Measurements from ENCODE around the gene TESK2.
"Not testable (repeated sequence)": the region's sequence is repeated elsewhere in the genome, so short reads cannot be mapped to it uniquely, and the experiment has no call there.

The TESK2 gene

GRCh38 chr1:45521413-45522323, 30.7 kb upstream of the TESK2 start, which contains the start of gene PRDX1:
TSS of gene PRDX1 (minus strand) at chr1:45521884. CDS start at chr1:45519043, 2,841 bp downstream.
- Histone ChIP-seq H3K4me3 (ENCODE audit: low read depth, low read length) (peak within 1 kb of the TSS; percentile 85), H3K4me1 (ENCODE audit: control insufficient read depth, insufficient read depth, low read length) (peaks cover 26% of the 10 kb centered on the region), H3K9ac (ENCODE audit: low read length) (peak within 1 kb of the TSS; percentile 88), H3K9me3 (ENCODE audit: control insufficient read depth, insufficient read depth, low read depth, low read length) (no peaks in the 10 kb centered on the region), H3K36me3 (ENCODE audit: control insufficient read depth, insufficient read depth, low read length) (peaks cover 27% of the 10 kb centered on the region), H3K27me3 (ENCODE audit: control insufficient read depth, insufficient read depth, low read length) (no peaks in the 10 kb centered on the region), H3K27ac (ENCODE audit: low read depth, low read length) (peak within 1 kb of the TSS; percentile 94)

GRCh38 chr1:45519774-45520173, 28.8 kb upstream of the TESK2 start:
- not testable (repeated sequence) for H3K27ac ChIP-seq (ENCODE audit: low read depth, low read length); H3K9ac ChIP-seq (ENCODE audit: low read length); H3K27me3 ChIP-seq (ENCODE audit: control insufficient read depth, insufficient read depth, low read length); H3K9me3 ChIP-seq (ENCODE audit: control insufficient read depth, insufficient read depth, low read depth, low read length)
- H3K4me3 ChIP-seq (ENCODE audit: low read depth, low read length) = peak overlapping the region; percentile 85
- H3K36me3 ChIP-seq (ENCODE audit: control insufficient read depth, insufficient read depth, low read length) = peaks cover 46% of the 10 kb centered on the region
- peaks cover 19% of the 10 kb centered on the region for H3K4me1 ChIP-seq (ENCODE audit: control insufficient read depth, insufficient read depth, low read length)

- Histone ChIP-seq H3K27ac (ENCODE audit: low read depth, low read length) (no peak overlapping the region), H3K27me3 (ENCODE audit: control insufficient read depth, insufficient read depth, low read length) (no peaks in the 10 kb centered on the region), H3K4me1 (ENCODE audit: control insufficient read depth, insufficient read depth, low read length) (peaks cover 18% of the 10 kb centered on the region), H3K4me3 (ENCODE audit: low read depth, low read length) (peak overlapping the region; percentile 85; the same call in 1 of the 2 replicates), H3K36me3 (ENCODE audit: control insufficient read depth, insufficient read depth, low read length) (peaks cover 55% of the 10 kb centered on the region), H3K9ac (ENCODE audit: low read length) (no peak overlapping the region), H3K9me3 (ENCODE audit: control insufficient read depth, insufficient read depth, low read depth, low read length) (no peaks in the 10 kb centered on the region)
These were observed 27.9 kb upstream of the TESK2 start for GRCh38 chr1:45518910-45519309.

- Histone ChIP-seq H3K4me1 (ENCODE audit: control insufficient read depth, insufficient read depth, low read length) (peaks cover 18% of the 10 kb centered on the region), H3K4me3 (ENCODE audit: low read depth, low read length) (peak overlapping the region; percentile 85; the same call in 1 of the 2 replicates), H3K36me3 (ENCODE audit: control insufficient read depth, insufficient read depth, low read length) (peaks cover 60% of the 10 kb centered on the region)
- H3K27ac ChIP-seq (ENCODE audit: low read depth, low read length); H3K27me3 ChIP-seq (ENCODE audit: control insufficient read depth, insufficient read depth, low read length); H3K9me3 ChIP-seq (ENCODE audit: control insufficient read depth, insufficient read depth, low read depth, low read length); H3K9ac ChIP-seq (ENCODE audit: low read length): not testable (repeated sequence)
These were observed 27.4 kb upstream of the TESK2 start for GRCh38 chr1:45518366-45518765.

- no peaks in the 10 kb centered on the region for H3K9me3 ChIP-seq (ENCODE audit: control insufficient read depth, insufficient read depth, low read depth, low read length)
- H3K4me1 ChIP-seq (ENCODE audit: control insufficient read depth, insufficient read depth, low read length) = peaks cover 5% of the 10 kb centered on the region; the same call in 1 of the 2 replicates
- no peaks in the 10 kb centered on the region for H3K27me3 ChIP-seq (ENCODE audit: control insufficient read depth, insufficient read depth, low read length)
- no peak overlapping the region for H3K27ac ChIP-seq (ENCODE audit: low read depth, low read length)
- H3K4me3 ChIP-seq (ENCODE audit: low read depth, low read length) = no peak overlapping the region
- H3K36me3 ChIP-seq (ENCODE audit: control insufficient read depth, insufficient read depth, low read length) = peaks cover 79% of the 10 kb centered on the region
- H3K9ac ChIP-seq (ENCODE audit: low read length) = no peak overlapping the region
These were observed 25.5 kb upstream of the TESK2 start for GRCh38 chr1:45516465-45516864.

GRCh38 chr1:45516036-45516435, 25.1 kb upstream of the TESK2 start:
- Histone ChIP-seq H3K27me3 (ENCODE audit: control insufficient read depth, insufficient read depth, low read length) (no peaks in the 10 kb centered on the region), H3K36me3 (ENCODE audit: control insufficient read depth, insufficient read depth, low read length) (peaks cover 84% of the 10 kb centered on the region), H3K27ac (ENCODE audit: low read depth, low read length) (no peak overlapping the region), H3K9ac (ENCODE audit: low read length) (no peak overlapping the region), H3K9me3 (ENCODE audit: control insufficient read depth, insufficient read depth, low read depth, low read length) (no peaks in the 10 kb centered on the region), H3K4me3 (ENCODE audit: low read depth, low read length) (no peak overlapping the region), H3K4me1 (ENCODE audit: control insufficient read depth, insufficient read depth, low read length) (peaks cover 5% of the 10 kb centered on the region; the same call in 1 of the 2 replicates)

- not testable (repeated sequence) for H3K27ac ChIP-seq (ENCODE audit: low read depth, low read length); H3K4me3 ChIP-seq (ENCODE audit: low read depth, low read length)
- H3K36me3 ChIP-seq (ENCODE audit: control insufficient read depth, insufficient read depth, low read length) = peaks cover 97% of the 10 kb centered on the region
These were observed 22.7 kb upstream of the TESK2 start for GRCh38 chr1:45513532-45514260.

GRCh38 chr1:45512641-45513054, 21.7 kb upstream of the TESK2 start:
- Histone ChIP-seq H3K9ac (ENCODE audit: low read length) (no peak overlapping the region), H3K27me3 (ENCODE audit: control insufficient read depth, insufficient read depth, low read length) (no peaks in the 10 kb centered on the region), H3K4me3 (ENCODE audit: low read depth, low read length) (no peak overlapping the region), H3K36me3 (ENCODE audit: control insufficient read depth, insufficient read depth, low read length) (peaks cover 99% of the 10 kb centered on the region), H3K27ac (ENCODE audit: low read depth, low read length) (no peak overlapping the region), H3K9me3 (ENCODE audit: control insufficient read depth, insufficient read depth, low read depth, low read length) (no peaks in the 10 kb centered on the region), H3K4me1 (ENCODE audit: control insufficient read depth, insufficient read depth, low read length) (no peaks in the 10 kb centered on the region)

More at GRCh38 chr1:45513532-45514260, 22.7 kb upstream of the TESK2 start:
- not testable (repeated sequence) for H3K27me3 ChIP-seq (ENCODE audit: control insufficient read depth, insufficient read depth, low read length); H3K4me1 ChIP-seq (ENCODE audit: control insufficient read depth, insufficient read depth, low read length); H3K9ac ChIP-seq (ENCODE audit: low read length); H3K9me3 ChIP-seq (ENCODE audit: control insufficient read depth, insufficient read depth, low read depth, low read length)

- no peaks in the 10 kb centered on the region for H3K9me3 ChIP-seq (ENCODE audit: control insufficient read depth, insufficient read depth, low read depth, low read length)
- H3K27ac ChIP-seq (ENCODE audit: low read depth, low read length) = no peak overlapping the region
- no peak overlapping the region for H3K4me3 ChIP-seq (ENCODE audit: low read depth, low read length)
- peaks cover 87% of the 10 kb centered on the region for H3K36me3 ChIP-seq (ENCODE audit: control insufficient read depth, insufficient read depth, low read length)
- H3K27me3 ChIP-seq (ENCODE audit: control insufficient read depth, insufficient read depth, low read length) = no peaks in the 10 kb centered on the region
- H3K4me1 ChIP-seq (ENCODE audit: control insufficient read depth, insufficient read depth, low read length) = no peaks in the 10 kb centered on the region
- H3K9ac ChIP-seq (ENCODE audit: low read length) = no peak overlapping the region
These were observed 20.1 kb upstream of the TESK2 start for GRCh38 chr1:45510972-45511527.

GRCh38 chr1:45510036-45510971, 19.3 kb upstream of the TESK2 start:
- no peaks in the 10 kb centered on the region for H3K27me3 ChIP-seq (ENCODE audit: control insufficient read depth, insufficient read depth, low read length)
- peaks cover 81% of the 10 kb centered on the region for H3K36me3 ChIP-seq (ENCODE audit: control insufficient read depth, insufficient read depth, low read length)
- H3K4me1 ChIP-seq (ENCODE audit: control insufficient read depth, insufficient read depth, low read length) = no peaks in the 10 kb centered on the region
- H3K4me3 ChIP-seq (ENCODE audit: low read depth, low read length) = no peak overlapping the region
- H3K9me3 ChIP-seq (ENCODE audit: control insufficient read depth, insufficient read depth, low read depth, low read length) = no peaks in the 10 kb centered on the region
- no peak overlapping the region for H3K9ac ChIP-seq (ENCODE audit: low read length)
- H3K27ac ChIP-seq (ENCODE audit: low read depth, low read length) = no peak overlapping the region

All from HUES6 (cell line).